LNCaP clone FGC (cell line): ENCODE data around the gene RBM27.
"Not testable (repeated sequence)": the region's sequence is repeated elsewhere in the genome, so short reads cannot be mapped to it uniquely, and the experiment has no call there.

Source experiments
- DNase-seq: peaks from one replicate; pipeline ENCODE4 v3.0.0-alpha.2; 2011; ENCODE audit warnings: low read depth
- H3K4me3 ChIP-seq: 2 replicates; pipeline ENCODE4 v1.5.1; 2011; ENCODE audit warnings: mild to moderate bottlenecking, low read depth, low read length, control low read depth
- CTCF ChIP-seq: IDR thresholded peaks from 2 replicates; pipeline ENCODE4 v1.5.1; 2012; ENCODE audit warnings: mild to moderate bottlenecking; ENCODE audit not compliant: control insufficient read depth, insufficient read depth; ENCODE audit errors: extremely low read depth

The RBM27 gene

DNA sequence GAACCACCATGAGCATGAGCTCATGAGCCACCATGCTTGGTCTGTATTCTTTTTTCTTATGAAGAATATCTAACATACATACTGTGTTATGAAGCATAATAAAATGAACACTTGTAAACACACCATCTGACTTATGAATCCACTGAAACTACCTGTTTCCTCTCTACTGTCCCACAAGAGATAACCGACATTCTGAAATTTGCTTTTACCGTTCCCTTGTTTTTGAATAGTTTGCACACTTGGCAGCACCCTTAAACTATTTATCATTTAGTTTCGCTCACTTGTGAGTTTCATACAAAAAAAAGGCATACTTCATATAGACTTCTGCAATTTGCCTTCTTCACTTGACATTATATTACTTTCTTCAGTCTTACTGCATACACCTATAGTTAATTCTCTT is 29.8 kb upstream of the RBM27 start:
- H3K4me3 ChIP-seq, result no peak overlapping the region
- DNase-seq, result no peak
- no peak for TF ChIP-seq CTCF

DNA sequence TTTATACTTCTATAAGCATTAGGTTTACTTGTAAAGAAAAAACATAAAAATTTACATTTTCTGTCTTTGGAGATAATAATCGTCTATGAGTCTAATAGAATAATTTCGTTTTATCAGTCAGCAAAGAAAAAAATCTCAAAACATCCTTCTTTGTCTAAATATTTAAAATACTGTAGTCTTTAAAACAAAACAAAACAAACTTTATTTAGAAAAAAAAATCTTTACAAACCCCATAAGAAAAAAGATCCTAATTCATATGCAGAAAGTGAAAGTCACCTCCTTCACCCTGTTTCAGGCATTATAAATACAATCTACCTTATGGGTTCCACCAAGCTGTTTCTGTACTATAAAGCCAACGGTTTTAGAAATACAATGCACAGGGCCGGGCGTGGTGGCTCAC is 26.6 kb upstream of the RBM27 start:
- H3K4me3 ChIP-seq, result no peak overlapping the region
- no peak for DNase-seq
- TF ChIP-seq CTCF, result no peak

GRCh38 chr5:146179696-146180095 is 23.7 kb upstream of the RBM27 start:
- H3K4me3 ChIP-seq, result no peak overlapping the region
- no peak for DNase-seq
- no peak for TF ChIP-seq CTCF

DNA sequence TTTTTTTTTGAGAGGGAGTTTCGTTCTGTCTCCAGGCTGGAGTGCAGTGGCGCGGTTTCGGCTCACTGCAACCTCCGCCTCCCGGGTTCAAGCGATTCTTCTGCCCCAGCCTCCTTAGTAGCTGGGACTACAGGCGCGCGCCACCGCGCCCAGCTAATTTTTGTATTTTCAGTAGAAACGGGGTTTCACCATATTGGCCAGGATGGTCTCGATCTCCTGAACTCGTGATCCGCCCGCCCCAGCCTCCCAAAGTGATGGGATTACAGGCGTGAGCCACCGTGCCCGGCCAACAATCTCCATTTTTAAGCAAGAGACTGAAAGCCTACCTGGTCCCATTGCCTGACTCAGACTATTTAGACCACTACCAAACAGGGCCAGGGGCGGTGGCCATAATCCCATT is 20.0 kb upstream of the RBM27 start:
- H3K4me3 ChIP-seq, result peak overlapping the region; percentile 90
- not testable (repeated sequence) for DNase-seq

GRCh38 chr5:146185161-146185560 is 18.2 kb upstream of the RBM27 start:
- H3K4me3 ChIP-seq, result no peak overlapping the region
- no peak for TF ChIP-seq CTCF
- DNase-seq, result no peak

DNA sequence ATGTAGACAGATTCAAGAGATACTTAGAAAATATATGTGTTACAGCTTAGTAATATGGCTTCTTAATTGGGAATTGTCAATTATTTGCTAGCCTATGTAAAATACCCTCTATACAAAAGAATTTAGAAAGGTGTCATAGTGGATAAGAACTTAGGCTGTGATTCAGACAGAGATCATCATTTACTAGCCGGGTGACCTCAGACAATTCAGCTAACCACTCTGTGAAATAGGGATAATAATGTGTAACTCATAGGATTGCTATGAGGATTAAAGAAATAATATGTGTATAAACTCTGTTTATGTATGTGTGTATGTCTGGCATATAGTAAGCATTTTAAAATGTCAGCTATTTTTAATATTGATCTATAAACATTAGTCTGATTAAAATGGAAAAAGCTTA is 15.0 kb upstream of the RBM27 start:
- no peak for TF ChIP-seq CTCF
- no peak overlapping the region for H3K4me3 ChIP-seq
- no peak for DNase-seq

- no peak for DNase-seq
- TF ChIP-seq CTCF, result no peak
- no peak overlapping the region for H3K4me3 ChIP-seq
Measured at GRCh38 chr5:146192571-146193043, 10.8 kb upstream of the RBM27 start.
